Measurements from ENCODE around the gene DNAJC11. TPM values are rescaled to one million over a fixed set of nuclear protein-coding genes. Genes with fewer than 3 reads are reported as not detected.
A peak's percentile ranks its signal among the peaks of the same experiment; 100 is the strongest.
"Not testable (repeated sequence)": the region's sequence is repeated elsewhere in the genome, so short reads cannot be mapped to it uniquely, and the experiment has no call there.

Gene DNAJC11
- total RNA-seq, 1 donor from 2014 or later = 74.0 TPM

DNA sequence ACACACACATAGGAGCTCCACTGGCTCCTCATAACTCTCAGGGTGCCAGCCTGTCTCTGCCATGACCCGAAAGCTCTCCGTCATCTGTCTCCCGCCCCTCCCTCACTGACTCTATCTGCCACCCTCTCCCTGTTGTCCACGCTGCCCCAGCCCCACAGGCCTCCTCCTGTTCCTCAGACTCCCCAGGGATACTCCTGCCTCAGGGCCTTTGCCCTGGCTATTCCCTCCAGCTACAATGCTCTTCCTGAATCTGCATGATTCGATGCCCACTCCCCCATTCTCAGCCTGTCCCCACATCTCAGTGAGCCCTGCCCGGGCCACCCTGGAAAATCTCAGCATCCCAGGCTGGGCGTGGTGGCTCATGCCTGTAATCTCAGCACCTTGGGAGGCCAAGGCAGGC lies 24.6 kb upstream of the DNAJC11 start:
- Mint-ChIP-seq H3K4me3 (ENCODE audit: low read depth) (no peak overlapping the region), H3K9me3 (no peaks in the 10 kb centered on the region), H3K27ac (no peak overlapping the region), H3K4me1 (ENCODE audit: low read depth) (no peaks in the 10 kb centered on the region), H3K27me3 (ENCODE audit: low read depth) (peaks cover 10% of the 10 kb centered on the region), H3K36me3 (ENCODE audit: low read depth) (no peaks in the 10 kb centered on the region)
- DNase-seq (ENCODE audit: low spot score) = no peak
- intact Hi-C loops (cut with micrococcal nuclease) = loop anchor here (2.0 to 5.0 kb wide), 2 partner anchors 165 to 346 kb away; no protein-coding TSS in a partner anchor

DNA sequence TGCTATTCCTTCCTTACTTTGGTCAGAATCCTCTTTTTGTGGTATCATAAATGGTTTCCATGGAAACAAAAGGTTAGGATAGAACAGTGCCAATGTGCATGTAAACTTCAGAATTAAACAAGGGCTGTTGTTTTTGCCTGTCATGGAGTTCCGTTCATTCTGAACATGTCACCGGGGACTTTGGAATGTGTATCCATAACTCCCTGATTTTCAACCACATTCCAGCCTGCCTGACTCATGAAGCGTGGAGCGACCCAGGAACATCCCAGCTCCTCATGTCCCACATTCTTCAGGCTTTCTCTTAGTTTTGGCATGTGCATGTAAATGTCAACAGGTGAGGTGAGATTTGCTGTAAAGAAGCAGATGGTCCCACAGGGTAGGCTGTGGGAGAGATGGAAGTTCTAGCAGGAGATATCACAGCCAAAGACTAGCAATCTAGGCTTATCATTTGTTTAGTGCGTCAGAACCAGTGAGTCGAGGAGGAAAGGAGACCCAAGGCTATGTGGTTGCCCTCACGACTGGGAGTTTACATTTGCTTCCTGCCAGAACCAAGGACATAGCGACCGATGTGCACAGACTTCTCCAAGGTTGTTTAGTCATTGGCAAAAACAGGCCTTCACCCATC lies 23.0 kb upstream of the DNAJC11 start:
- H3K27ac Mint-ChIP-seq = no peak overlapping the region

DNA sequence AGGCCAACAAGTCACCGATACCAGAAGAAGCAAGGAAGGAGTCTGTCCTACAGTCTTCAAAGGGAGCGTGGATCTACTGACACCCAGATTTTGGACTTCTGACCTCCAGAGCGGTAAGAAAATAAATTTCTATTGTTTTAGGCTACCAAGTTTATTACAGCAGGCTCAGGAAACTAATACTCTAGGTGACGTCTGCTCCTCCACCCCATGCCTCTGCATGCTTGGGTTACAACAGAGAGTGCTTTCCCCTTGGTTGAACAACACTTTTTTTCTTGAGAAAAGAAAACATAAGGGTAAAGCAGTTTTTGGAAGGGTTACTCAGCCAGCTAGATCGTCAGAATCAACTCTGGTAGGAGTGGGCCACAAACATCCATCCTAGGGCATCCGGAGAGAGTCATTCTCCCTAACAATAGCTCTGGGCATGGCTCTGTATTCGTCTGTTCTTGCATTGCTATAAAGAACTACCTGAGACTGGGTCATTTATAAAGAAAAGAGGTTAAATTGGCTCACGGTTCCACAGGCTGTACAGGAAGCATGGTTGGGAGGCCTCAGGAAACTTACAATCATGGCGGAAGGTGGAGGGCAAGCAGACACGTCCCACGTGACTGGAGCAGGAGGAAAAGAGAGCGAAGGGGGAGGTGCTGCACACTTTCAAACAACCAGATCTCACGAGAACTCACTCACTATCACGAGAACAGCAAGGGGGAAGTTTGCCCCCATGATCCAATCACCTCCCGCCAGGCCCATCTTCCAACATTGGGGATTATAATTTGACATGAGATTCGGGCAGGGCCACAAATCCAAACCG lies 22.2 kb upstream of the DNAJC11 start:
- H3K4me1 Mint-ChIP-seq (ENCODE audit: low read depth) = no peaks in the 10 kb centered on the region
- no peaks in the 10 kb centered on the region for H3K9me3 Mint-ChIP-seq
- H3K27ac Mint-ChIP-seq = no peak overlapping the region
- no peak overlapping the region for H3K4me3 Mint-ChIP-seq (ENCODE audit: low read depth)
- H3K36me3 Mint-ChIP-seq (ENCODE audit: low read depth) = no peaks in the 10 kb centered on the region
- no peak for DNase-seq (ENCODE audit: low spot score)
- peaks cover 3% of the 10 kb centered on the region for H3K27me3 Mint-ChIP-seq (ENCODE audit: low read depth)
- intact Hi-C loops (cut with micrococcal nuclease) = no loop called here

More for the DNA sequence above, 23.0 kb upstream of the DNAJC11 start:
- no peaks in the 10 kb centered on the region for H3K9me3 Mint-ChIP-seq
- no peak overlapping the region for H3K4me3 Mint-ChIP-seq (ENCODE audit: low read depth)
- no peak for DNase-seq (ENCODE audit: low spot score)
- H3K36me3 Mint-ChIP-seq (ENCODE audit: low read depth) = no peaks in the 10 kb centered on the region
- intact Hi-C loops (cut with micrococcal nuclease) = loop anchor here (5.0 kb wide), 1 partner anchor 348 kb away; no protein-coding TSS in a partner anchor
- H3K27me3 Mint-ChIP-seq (ENCODE audit: low read depth) = peaks cover 3% of the 10 kb centered on the region
- H3K4me1 Mint-ChIP-seq (ENCODE audit: low read depth) = no peaks in the 10 kb centered on the region

DNA sequence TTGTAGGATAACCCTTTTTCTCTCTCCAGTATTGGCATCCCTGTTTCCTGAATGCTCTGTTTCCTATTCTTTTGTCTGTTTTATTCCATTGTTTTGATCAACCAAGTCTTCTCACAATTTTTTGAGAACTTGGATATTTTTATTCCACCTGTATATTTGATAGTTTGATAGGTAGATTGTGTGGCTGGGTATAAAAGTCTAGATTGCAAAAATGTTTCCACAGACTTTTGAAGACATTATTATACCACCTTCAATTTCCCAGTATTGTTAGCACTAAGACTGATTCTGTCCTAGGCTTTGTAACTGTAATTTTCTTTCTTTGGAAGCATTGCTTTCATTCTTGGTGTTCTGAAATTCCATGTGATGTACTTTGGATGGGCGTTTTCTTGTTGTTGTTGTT lies 9.6 kb upstream of the DNAJC11 start:
- Mint-ChIP-seq H3K27ac (no peak overlapping the region), H3K27me3 (ENCODE audit: low read depth) (no peaks in the 10 kb centered on the region), H3K4me1 (ENCODE audit: low read depth) (no peaks in the 10 kb centered on the region), H3K9me3 (peaks cover 5% of the 10 kb centered on the region), H3K4me3 (ENCODE audit: low read depth) (no peak overlapping the region), H3K36me3 (ENCODE audit: low read depth) (no peaks in the 10 kb centered on the region)
- intact Hi-C loops (cut with micrococcal nuclease) = no loop called here
- DNase-seq (ENCODE audit: low spot score) = no peak

DNA sequence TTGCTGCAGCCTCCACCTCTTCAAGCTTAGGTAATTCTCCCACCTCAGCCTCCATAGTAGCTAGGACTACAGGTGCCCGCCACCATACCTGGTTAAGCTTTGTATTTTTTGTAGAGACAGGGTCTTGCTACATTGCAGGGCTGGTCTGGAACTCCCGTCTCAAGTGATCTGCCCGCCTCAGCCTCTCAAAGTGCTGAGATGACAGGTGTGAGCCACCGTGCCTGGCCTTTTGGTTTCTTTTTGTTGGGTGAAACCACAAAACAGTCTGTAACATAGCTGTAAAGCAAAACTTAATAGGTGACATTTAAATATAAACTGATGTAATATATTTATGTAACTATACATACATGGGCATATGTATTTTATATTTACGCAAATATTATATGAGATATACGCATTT lies 3.1 kb upstream of the DNAJC11 start:
- Mint-ChIP-seq H3K27ac (no peak overlapping the region), H3K4me3 (ENCODE audit: low read depth) (no peak overlapping the region), H3K9me3 (peaks cover 4% of the 10 kb centered on the region)

DNA sequence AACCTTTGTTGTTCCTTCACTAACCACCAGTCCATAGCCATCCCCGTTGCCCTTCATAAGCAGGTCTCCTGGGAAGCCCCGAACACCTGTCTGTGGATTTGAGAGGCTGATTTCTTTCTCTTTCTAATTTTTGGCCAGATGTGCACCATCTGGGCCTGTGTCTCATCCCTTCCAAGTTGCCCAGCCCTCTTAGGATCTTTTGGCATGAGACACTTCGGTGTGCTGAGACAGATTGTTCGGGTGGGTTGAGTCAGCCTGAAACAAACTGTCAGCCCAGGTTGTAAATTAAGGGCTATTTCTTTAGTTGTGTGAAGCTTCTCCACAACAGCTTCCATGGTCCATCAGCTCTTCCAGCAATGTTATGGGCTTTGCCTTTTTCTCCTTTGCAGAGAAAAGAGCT lies 1.4 kb upstream of the DNAJC11 start:
- DNase-seq (ENCODE audit: low spot score) = no peak
- H3K27me3 Mint-ChIP-seq (ENCODE audit: low read depth) = no peaks in the 10 kb centered on the region
- peaks cover 4% of the 10 kb centered on the region for H3K9me3 Mint-ChIP-seq
- H3K27ac Mint-ChIP-seq = no peak overlapping the region
- H3K4me1 Mint-ChIP-seq (ENCODE audit: low read depth) = peaks cover 21% of the 10 kb centered on the region
- no peak overlapping the region for H3K4me3 Mint-ChIP-seq (ENCODE audit: low read depth)
- intact Hi-C loops (cut with micrococcal nuclease) = no loop called here
- H3K36me3 Mint-ChIP-seq (ENCODE audit: low read depth) = no peaks in the 10 kb centered on the region

More for the DNA sequence above, 3.1 kb upstream of the DNAJC11 start:
- DNase-seq (ENCODE audit: low spot score) = no peak
- Mint-ChIP-seq H3K4me1 (ENCODE audit: low read depth) (peaks cover 15% of the 10 kb centered on the region), H3K36me3 (ENCODE audit: low read depth) (no peaks in the 10 kb centered on the region), H3K27me3 (ENCODE audit: low read depth) (no peaks in the 10 kb centered on the region)
- intact Hi-C loops (cut with micrococcal nuclease) = no loop called here

DNA sequence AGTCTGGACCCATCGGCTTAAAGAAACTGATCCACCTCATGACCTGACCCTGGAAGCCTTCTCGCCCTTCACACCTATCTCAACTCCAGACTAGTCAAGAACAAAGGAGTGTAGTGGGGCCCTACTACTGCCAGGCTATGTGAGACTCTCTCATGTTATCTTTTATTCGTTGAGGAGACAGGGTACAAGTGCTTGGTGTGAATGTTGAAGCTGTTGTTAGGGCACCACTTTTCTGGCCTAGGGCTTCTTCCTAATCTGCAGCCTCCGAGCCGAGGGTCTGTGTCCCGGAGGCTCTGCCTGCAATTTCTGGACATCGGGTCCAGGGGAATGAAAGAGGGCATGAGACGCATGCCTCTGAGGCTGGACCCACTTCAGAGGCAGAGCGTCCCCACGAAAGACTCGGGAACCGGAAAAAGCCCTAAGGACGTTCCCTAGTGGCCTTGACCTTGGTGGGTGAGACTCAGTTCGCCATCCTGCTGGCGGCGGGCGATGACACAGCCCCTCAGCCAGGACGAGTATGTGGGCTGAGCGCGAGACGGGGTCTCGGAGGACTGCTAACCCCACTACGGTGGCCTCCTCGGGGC lies 671 bp downstream of the DNAJC11 start:
- intact Hi-C loops (cut with micrococcal nuclease) = no loop called here
- H3K4me3 Mint-ChIP-seq (ENCODE audit: low read depth) = peak overlapping the region; percentile 89
- H3K4me1 Mint-ChIP-seq (ENCODE audit: low read depth) = peaks cover 21% of the 10 kb centered on the region
- peaks cover 4% of the 10 kb centered on the region for H3K9me3 Mint-ChIP-seq
- H3K36me3 Mint-ChIP-seq (ENCODE audit: low read depth) = no peaks in the 10 kb centered on the region
- H3K27me3 Mint-ChIP-seq (ENCODE audit: low read depth) = no peaks in the 10 kb centered on the region
- peak overlapping the region; percentile 73 for H3K27ac Mint-ChIP-seq
- no peak for DNase-seq (ENCODE audit: low spot score)

DNA sequence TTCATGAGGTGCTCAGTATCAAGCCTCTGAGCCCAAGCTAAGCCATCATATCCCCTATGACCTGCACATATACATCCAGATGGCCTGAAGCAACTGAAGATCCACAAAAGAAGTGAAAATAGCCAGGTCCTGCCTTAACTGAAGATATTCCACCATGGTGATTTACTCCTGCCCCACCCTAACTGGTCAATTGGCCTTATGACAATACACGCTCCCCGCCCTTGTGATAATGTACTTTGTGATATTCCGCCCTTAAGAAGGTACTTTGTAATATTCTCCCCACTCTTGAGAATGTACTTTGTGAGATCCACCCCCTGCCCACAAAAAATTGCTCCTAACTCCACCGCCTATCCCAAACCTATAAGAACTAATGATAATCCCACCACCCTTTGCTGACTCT lies 1.7 kb downstream of the DNAJC11 start:
- H3K27me3 Mint-ChIP-seq (ENCODE audit: low read depth); DNase-seq (ENCODE audit: low spot score); H3K9me3 Mint-ChIP-seq; intact Hi-C loops (cut with micrococcal nuclease); H3K36me3 Mint-ChIP-seq (ENCODE audit: low read depth); H3K27ac Mint-ChIP-seq: not testable (repeated sequence)
- Mint-ChIP-seq H3K4me1 (ENCODE audit: low read depth) (peaks cover 21% of the 10 kb centered on the region), H3K4me3 (ENCODE audit: low read depth) (peak overlapping the region; percentile 89)

DNA sequence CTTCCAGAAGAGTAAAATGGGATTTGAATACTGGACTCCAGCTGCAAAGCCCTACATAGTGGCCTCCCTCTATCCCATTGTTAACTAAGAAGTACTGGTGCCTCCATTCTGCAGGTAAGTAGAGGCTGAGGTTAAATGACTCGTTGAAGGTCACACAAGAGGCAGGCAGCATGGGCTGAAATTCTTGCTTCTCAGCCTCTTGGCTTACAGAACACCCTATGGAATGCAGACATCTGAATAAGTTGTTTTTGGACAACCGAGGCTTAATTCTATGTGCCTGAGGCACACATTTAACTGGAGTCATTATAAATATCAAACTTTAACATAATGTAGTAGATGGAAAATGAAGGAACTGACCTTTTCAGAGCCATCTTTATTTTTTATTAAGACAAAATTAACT lies 5.7 kb downstream of the DNAJC11 start:
- intact Hi-C loops (cut with micrococcal nuclease) = no loop called here
- Mint-ChIP-seq H3K27ac (no peak overlapping the region), H3K27me3 (ENCODE audit: low read depth) (no peaks in the 10 kb centered on the region), H3K36me3 (ENCODE audit: low read depth) (no peaks in the 10 kb centered on the region), H3K9me3 (no peaks in the 10 kb centered on the region), H3K4me1 (ENCODE audit: low read depth) (peaks cover 19% of the 10 kb centered on the region), H3K4me3 (ENCODE audit: low read depth) (no peak overlapping the region)
- DNase-seq (ENCODE audit: low spot score) = no peak

DNA sequence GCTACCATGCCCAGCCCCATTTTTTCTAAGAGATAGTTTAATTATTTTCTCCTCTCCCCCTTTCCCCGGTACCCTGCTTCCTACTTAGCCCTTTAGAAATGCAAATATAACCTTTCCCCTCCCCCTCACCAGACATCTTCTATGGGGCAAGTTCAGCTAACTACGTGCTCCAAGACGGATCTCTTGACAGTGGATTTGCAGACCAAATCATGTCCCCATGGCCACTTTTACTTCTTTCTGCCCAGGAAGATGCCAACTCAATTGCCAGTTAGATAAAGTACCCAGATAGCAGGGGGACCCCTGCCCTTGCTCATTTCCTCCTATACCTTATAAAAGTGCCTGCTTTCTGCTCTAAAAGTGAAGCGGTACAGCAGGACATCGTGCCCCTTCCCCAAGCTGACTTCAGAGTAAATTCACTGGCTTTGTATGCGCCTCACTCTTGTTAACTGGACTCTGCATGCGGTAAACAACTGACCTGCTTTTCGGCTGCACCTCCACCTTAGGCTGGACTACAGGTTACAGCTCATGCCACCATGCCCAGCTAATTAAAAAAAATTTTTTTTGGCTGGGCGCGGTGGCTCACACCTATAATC lies 7.4 kb downstream of the DNAJC11 start:
- DNase-seq (ENCODE audit: low spot score) = no peak
- Mint-ChIP-seq H3K4me1 (ENCODE audit: low read depth) (peaks cover 6% of the 10 kb centered on the region), H3K9me3 (no peaks in the 10 kb centered on the region), H3K4me3 (ENCODE audit: low read depth) (no peak overlapping the region), H3K27me3 (ENCODE audit: low read depth) (no peaks in the 10 kb centered on the region), H3K27ac (no peak overlapping the region), H3K36me3 (ENCODE audit: low read depth) (no peaks in the 10 kb centered on the region)
- intact Hi-C loops (cut with micrococcal nuclease) = no loop called here

DNA sequence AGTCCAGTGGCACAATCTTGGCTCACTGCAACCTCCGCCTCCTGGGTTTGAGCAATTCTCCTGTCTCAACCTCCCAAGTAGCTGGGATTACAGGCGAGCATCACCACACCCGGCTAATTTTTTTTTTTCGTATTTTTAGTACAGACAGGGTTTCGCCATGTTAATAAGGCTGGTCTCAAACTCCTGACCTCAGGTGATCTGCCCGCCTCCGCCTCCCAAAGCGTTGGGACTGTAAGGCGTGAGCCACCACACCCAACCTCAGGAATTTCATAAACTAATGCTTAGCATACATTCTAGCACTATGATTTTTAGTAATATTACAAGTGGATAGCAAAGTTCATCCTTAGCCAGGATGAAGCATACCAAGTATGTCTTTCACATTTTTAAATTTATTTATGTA lies 8.7 kb downstream of the DNAJC11 start:
- peaks cover 15% of the 10 kb centered on the region for H3K4me1 Mint-ChIP-seq (ENCODE audit: low read depth)
- H3K27me3 Mint-ChIP-seq (ENCODE audit: low read depth) = no peaks in the 10 kb centered on the region
- no peak overlapping the region for H3K27ac Mint-ChIP-seq

DNA sequence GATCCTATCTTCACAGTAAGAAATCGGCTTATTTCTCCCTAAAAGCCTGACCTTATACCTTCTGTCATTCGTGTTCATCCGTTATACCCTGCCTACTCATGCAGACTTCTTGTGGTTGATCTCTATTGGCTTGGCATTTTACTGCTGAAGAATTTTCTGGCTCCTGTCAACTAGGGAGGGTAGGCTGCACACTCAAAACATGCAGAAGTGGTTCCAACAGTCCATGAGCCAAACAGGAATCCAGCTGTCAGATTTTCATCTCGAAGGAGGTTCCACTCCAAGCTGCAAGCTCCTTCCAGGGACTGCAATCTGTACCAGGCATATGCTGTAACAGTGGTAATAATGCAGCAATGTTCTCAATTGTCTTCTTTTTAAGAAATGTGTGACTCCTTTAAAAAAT lies 10.1 kb downstream of the DNAJC11 start:
- intact Hi-C loops (cut with micrococcal nuclease) = no loop called here
- Mint-ChIP-seq H3K4me1 (ENCODE audit: low read depth) (peaks cover 15% of the 10 kb centered on the region), H3K9me3 (no peaks in the 10 kb centered on the region), H3K27me3 (ENCODE audit: low read depth) (no peaks in the 10 kb centered on the region), H3K4me3 (ENCODE audit: low read depth) (no peak overlapping the region), H3K36me3 (ENCODE audit: low read depth) (no peaks in the 10 kb centered on the region), H3K27ac (no peak overlapping the region)
- DNase-seq (ENCODE audit: low spot score) = no peak

More for the DNA sequence above, 8.7 kb downstream of the DNAJC11 start:
- H3K9me3 Mint-ChIP-seq = no peaks in the 10 kb centered on the region
- intact Hi-C loops (cut with micrococcal nuclease) = no loop called here
- no peaks in the 10 kb centered on the region for H3K36me3 Mint-ChIP-seq (ENCODE audit: low read depth)
- no peak for DNase-seq (ENCODE audit: low spot score)
- H3K4me3 Mint-ChIP-seq (ENCODE audit: low read depth) = no peak overlapping the region

DNA sequence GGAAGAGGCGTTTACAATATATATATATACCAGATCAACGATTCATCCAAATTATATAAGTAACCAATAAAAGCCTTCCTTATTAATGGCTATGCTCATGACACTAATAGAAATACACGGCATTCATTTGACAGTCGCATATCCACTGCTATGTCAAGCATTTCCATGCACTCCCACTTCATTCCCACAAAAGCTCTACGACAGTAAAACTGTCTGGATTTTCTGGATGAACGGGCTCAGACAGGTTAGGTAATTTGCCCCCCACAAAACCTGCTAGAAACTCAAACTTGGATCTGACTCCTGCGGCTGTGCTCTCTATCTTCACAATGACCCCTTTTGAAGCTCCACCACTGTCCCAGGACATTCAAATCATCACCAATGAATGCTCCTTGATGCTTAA lies 11.4 kb downstream of the DNAJC11 start:
- DNase-seq (ENCODE audit: low spot score) = no peak
- no peaks in the 10 kb centered on the region for H3K27me3 Mint-ChIP-seq (ENCODE audit: low read depth)
- intact Hi-C loops (cut with micrococcal nuclease) = no loop called here
- peaks cover 15% of the 10 kb centered on the region for H3K4me1 Mint-ChIP-seq (ENCODE audit: low read depth)
- no peaks in the 10 kb centered on the region for H3K36me3 Mint-ChIP-seq (ENCODE audit: low read depth)
- H3K9me3 Mint-ChIP-seq = no peaks in the 10 kb centered on the region
- no peak overlapping the region for H3K27ac Mint-ChIP-seq
- H3K4me3 Mint-ChIP-seq (ENCODE audit: low read depth) = no peak overlapping the region
